ENCODE data around the gene ZBTB33.

Gene ZBTB33

GRCh38 chrX:120286733-120287512 lies 36.3 kb downstream of the ZBTB33 start:
- H2AFZ ChIP-seq (ENCODE audit: low read length), result no peak overlapping the region
- no peaks in the 10 kb centered on the region for H3K27me3 ChIP-seq (ENCODE audit: insufficient read depth, low read length, poor library complexity, severe bottlenecking)
- no peaks in the 10 kb centered on the region for H3K9me3 ChIP-seq (ENCODE audit: insufficient read depth, low read depth, low read length)
- no peak overlapping the region for H3K9ac ChIP-seq (ENCODE audit: low read depth, low read length, poor library complexity, severe bottlenecking)
- H4K20me1 ChIP-seq (ENCODE audit: insufficient read depth, low read length, poor library complexity, severe bottlenecking), result no peaks in the 10 kb centered on the region
- no peaks in the 10 kb centered on the region for H3K79me2 ChIP-seq (ENCODE audit: insufficient read depth, low read length)
- TF ChIP-seq EZH2phosphoT487 (IDR thresholded peaks at IDR 0.05; ENCODE audit: borderline replicate concordance), result no peak
- TF ChIP-seq, protein P1, sequence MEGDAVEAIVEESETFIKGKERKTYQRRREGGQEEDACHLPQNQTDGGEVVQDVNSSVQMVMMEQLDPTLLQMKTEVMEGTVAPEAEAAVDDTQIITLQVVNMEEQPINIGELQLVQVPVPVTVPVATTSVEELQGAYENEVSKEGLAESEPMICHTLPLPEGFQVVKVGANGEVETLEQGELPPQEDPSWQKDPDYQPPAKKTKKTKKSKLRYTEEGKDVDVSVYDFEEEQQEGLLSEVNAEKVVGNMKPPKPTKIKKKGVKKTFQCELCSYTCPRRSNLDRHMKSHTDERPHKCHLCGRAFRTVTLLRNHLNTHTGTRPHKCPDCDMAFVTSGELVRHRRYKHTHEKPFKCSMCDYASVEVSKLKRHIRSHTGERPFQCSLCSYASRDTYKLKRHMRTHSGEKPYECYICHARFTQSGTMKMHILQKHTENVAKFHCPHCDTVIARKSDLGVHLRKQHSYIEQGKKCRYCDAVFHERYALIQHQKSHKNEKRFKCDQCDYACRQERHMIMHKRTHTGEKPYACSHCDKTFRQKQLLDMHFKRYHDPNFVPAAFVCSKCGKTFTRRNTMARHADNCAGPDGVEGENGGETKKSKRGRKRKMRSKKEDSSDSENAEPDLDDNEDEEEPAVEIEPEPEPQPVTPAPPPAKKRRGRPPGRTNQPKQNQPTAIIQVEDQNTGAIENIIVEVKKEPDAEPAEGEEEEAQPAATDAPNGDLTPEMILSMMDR (conservative IDR thresholded peaks at IDR 0.05; ENCODE audit: low read length), result no peak
- H3K4me2 ChIP-seq (ENCODE audit: low read depth, low read length, poor library complexity, severe bottlenecking), result no peak overlapping the region
- peaks cover 5% of the 10 kb centered on the region for H3K4me1 ChIP-seq (ENCODE audit: insufficient read depth, low read length, poor library complexity, severe bottlenecking)
- H3K4me3 ChIP-seq (ENCODE audit: low read length, poor library complexity, severe bottlenecking), result no peak overlapping the region
- no peaks in the 10 kb centered on the region for H3K36me3 ChIP-seq (ENCODE audit: insufficient read depth, low read length)
- no peaks in the 10 kb centered on the region for H3K9me2 ChIP-seq (replicated peaks; ENCODE audit: low read depth, low read length)
- no peaks in the 10 kb centered on the region for H3F3A ChIP-seq (ENCODE audit: low read depth)

GRCh38 chrX:120287513-120288112 lies 37.0 kb downstream of the ZBTB33 start:
- H3K4me2 ChIP-seq (ENCODE audit: low read depth, low read length, poor library complexity, severe bottlenecking), result no peak overlapping the region

GRCh38 chrX:120290107-120290506 lies 39.5 kb downstream of the ZBTB33 start:
- Histone ChIP-seq H3K4me1 (ENCODE audit: insufficient read depth, low read length, poor library complexity, severe bottlenecking) (peaks cover 24% of the 10 kb centered on the region), H2AFZ (ENCODE audit: low read length) (no peak overlapping the region), H3K9ac (ENCODE audit: low read depth, low read length, poor library complexity, severe bottlenecking) (no peak overlapping the region), H4K20me1 (ENCODE audit: insufficient read depth, low read length, poor library complexity, severe bottlenecking) (no peaks in the 10 kb centered on the region), H3K27me3 (ENCODE audit: insufficient read depth, low read length, poor library complexity, severe bottlenecking) (no peaks in the 10 kb centered on the region), H3F3A (ENCODE audit: low read depth) (no peaks in the 10 kb centered on the region), H3K4me2 (ENCODE audit: low read depth, low read length, poor library complexity, severe bottlenecking) (no peak overlapping the region), H3K9me2 (replicated peaks; ENCODE audit: low read depth, low read length) (no peaks in the 10 kb centered on the region), H3K4me3 (ENCODE audit: low read length, poor library complexity, severe bottlenecking) (no peak overlapping the region), H3K36me3 (ENCODE audit: insufficient read depth, low read length) (no peaks in the 10 kb centered on the region), H3K9me3 (ENCODE audit: insufficient read depth, low read depth, low read length) (no peaks in the 10 kb centered on the region), H3K79me2 (ENCODE audit: insufficient read depth, low read length) (no peaks in the 10 kb centered on the region)
- TF ChIP-seq EZH2phosphoT487 (IDR thresholded peaks at IDR 0.05; ENCODE audit: borderline replicate concordance), result no peak
- TF ChIP-seq, protein P1 (conservative IDR thresholded peaks at IDR 0.05; ENCODE audit: low read length), result no peak

More at GRCh38 chrX:120287513-120288112, 37.0 kb downstream of the ZBTB33 start:
- Histone ChIP-seq H3K4me1 (ENCODE audit: insufficient read depth, low read length, poor library complexity, severe bottlenecking) (peaks cover 5% of the 10 kb centered on the region), H3K36me3 (ENCODE audit: insufficient read depth, low read length) (no peaks in the 10 kb centered on the region), H4K20me1 (ENCODE audit: insufficient read depth, low read length, poor library complexity, severe bottlenecking) (no peaks in the 10 kb centered on the region), H3K9me2 (replicated peaks; ENCODE audit: low read depth, low read length) (no peaks in the 10 kb centered on the region), H3K9ac (ENCODE audit: low read depth, low read length, poor library complexity, severe bottlenecking) (no peak overlapping the region), H3K9me3 (ENCODE audit: insufficient read depth, low read depth, low read length) (no peaks in the 10 kb centered on the region), H2AFZ (ENCODE audit: low read length) (no peak overlapping the region), H3F3A (ENCODE audit: low read depth) (no peaks in the 10 kb centered on the region), H3K4me3 (ENCODE audit: low read length, poor library complexity, severe bottlenecking) (no peak overlapping the region), H3K27me3 (ENCODE audit: insufficient read depth, low read length, poor library complexity, severe bottlenecking) (no peaks in the 10 kb centered on the region), H3K79me2 (ENCODE audit: insufficient read depth, low read length) (no peaks in the 10 kb centered on the region)
- TF ChIP-seq, protein P1 (conservative IDR thresholded peaks at IDR 0.05; ENCODE audit: low read length), result no peak
- no peak for TF ChIP-seq EZH2phosphoT487 (IDR thresholded peaks at IDR 0.05; ENCODE audit: borderline replicate concordance)

All from Loucy (cell line).